ENCODE data around the gene IFI27. TPM values are rescaled to one million over a fixed set of nuclear protein-coding genes. Genes with fewer than 3 reads are reported as not detected.
A peak's percentile ranks its signal among the peaks of the same experiment; 100 is the strongest.

The IFI27 gene
- total RNA-seq, 1 experiment from 2014 or later, result 2.6 TPM

DNA sequence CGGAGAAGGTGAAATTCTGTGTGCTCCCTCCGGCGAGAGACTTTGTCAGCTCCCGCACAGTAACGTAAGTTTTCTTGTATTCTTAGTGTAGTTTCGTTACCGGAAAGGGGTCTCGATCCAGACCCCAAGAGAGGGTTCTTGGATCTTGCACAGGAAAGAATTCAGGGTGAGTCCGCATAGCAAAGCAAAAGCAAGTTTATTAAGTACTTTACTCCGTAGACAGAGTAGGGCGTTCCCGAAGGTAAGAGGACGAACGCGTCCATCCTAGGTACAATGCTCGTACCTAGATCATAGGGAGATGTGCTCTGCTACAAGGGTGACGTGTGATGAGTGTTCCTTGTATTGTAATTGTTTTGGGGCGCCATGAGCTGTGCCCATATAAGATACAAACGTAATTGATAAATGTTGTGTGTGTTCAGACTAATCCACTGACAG lies 29.1 kb upstream of the IFI27 start:
- POLR2A ChIA-PET, result interaction anchor here (0.6 to 1.0 kb wide), 5 partner anchors 29 to 1362 kb away, joined by 3 to 4 read pairs (median 3); no protein-coding TSS in a partner anchor
- H3K4me1 ChIP-seq, result no peaks in the 10 kb centered on the region
- Mint-ChIP-seq H3K36me3 (ENCODE audit: insufficient read depth, unreplicated experiment) (peaks cover 38% of the 10 kb centered on the region), H3K9me3 (ENCODE audit: unreplicated experiment) (no peaks in the 10 kb centered on the region), H3K27me3 (ENCODE audit: insufficient read depth, unreplicated experiment) (no peaks in the 10 kb centered on the region), H3K27ac (ENCODE audit: unreplicated experiment) (peak overlapping the region; percentile 99), H3K4me3 (ENCODE audit: unreplicated experiment) (peak overlapping the region; percentile 98), H3K4me1 (ENCODE audit: low read depth, unreplicated experiment) (peaks cover 18% of the 10 kb centered on the region)
- no peaks in the 10 kb centered on the region for H3K9me3 ChIP-seq
- H3K27me3 ChIP-seq (replicated peaks; ENCODE audit: control insufficient read depth, insufficient read depth, low read length), result no peaks in the 10 kb centered on the region
- CTCF ChIA-PET, result interaction anchor here (0.7 to 1.6 kb wide), 4 partner anchors 30 to 51 kb away, joined by 4 to 6 read pairs (median 6); no protein-coding TSS in a partner anchor
- intact Hi-C loops (cut with micrococcal nuclease; ENCODE audit: unreplicated experiment), result no loop called here
- TF ChIP-seq, protein P1, sequence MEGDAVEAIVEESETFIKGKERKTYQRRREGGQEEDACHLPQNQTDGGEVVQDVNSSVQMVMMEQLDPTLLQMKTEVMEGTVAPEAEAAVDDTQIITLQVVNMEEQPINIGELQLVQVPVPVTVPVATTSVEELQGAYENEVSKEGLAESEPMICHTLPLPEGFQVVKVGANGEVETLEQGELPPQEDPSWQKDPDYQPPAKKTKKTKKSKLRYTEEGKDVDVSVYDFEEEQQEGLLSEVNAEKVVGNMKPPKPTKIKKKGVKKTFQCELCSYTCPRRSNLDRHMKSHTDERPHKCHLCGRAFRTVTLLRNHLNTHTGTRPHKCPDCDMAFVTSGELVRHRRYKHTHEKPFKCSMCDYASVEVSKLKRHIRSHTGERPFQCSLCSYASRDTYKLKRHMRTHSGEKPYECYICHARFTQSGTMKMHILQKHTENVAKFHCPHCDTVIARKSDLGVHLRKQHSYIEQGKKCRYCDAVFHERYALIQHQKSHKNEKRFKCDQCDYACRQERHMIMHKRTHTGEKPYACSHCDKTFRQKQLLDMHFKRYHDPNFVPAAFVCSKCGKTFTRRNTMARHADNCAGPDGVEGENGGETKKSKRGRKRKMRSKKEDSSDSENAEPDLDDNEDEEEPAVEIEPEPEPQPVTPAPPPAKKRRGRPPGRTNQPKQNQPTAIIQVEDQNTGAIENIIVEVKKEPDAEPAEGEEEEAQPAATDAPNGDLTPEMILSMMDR (IDR thresholded peaks at IDR 0.05; ENCODE audit: insufficient read depth in 1 of 2, low read depth in 1 of 2, low read length in 1 of 2, severe bottlenecking in 1 of 2, unreplicated experiment in 1 of 2), result no peak
- DNase-seq, result no peak
- peaks cover 6% of the 10 kb centered on the region for H3K36me3 ChIP-seq (ENCODE audit: control insufficient read depth, insufficient read depth, low read length)
- peak overlapping the region; percentile 81 for H3K4me3 ChIP-seq (ENCODE audit: low read depth, low read length)
- BruUV-seq (replicated peaks), result TSS peak; percentile 65

DNA sequence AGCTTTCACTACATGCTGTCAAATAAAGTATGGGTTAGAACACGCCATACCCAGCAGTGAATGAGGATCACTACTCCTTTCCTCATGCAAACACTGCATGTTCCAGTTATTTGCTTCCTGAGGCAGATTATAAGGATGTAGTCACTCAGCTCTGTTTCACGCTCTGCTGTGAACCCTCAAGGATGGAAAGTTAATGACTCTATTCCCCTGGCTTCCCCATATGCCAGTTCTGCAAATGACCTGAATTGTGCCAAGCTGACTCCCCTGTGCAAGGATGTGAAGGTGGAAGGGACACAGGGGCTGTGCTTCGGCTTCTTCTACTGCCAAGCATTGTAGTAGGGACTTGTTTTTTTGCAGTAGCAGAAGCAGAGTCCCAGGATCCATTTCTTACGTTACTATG lies 22.6 kb upstream of the IFI27 start:
- intact Hi-C loops (cut with micrococcal nuclease; ENCODE audit: unreplicated experiment), result no loop called here
- H3K4me1 ChIP-seq, result peaks cover 16% of the 10 kb centered on the region; the same call in 1 of the 2 replicates
- ChIA-PET POLR2A (no interaction called here), CTCF (interaction anchor here (0.6 kb wide), 1 partner anchor 386 kb away, joined by 6 read pairs; no protein-coding TSS in a partner anchor)
- H3K27me3 ChIP-seq (replicated peaks; ENCODE audit: control insufficient read depth, insufficient read depth, low read length), result no peaks in the 10 kb centered on the region
- Mint-ChIP-seq H3K4me1 (ENCODE audit: low read depth, unreplicated experiment) (peaks cover 6% of the 10 kb centered on the region), H3K4me3 (ENCODE audit: unreplicated experiment) (no peak overlapping the region), H3K27ac (ENCODE audit: unreplicated experiment) (no peak overlapping the region), H3K27me3 (ENCODE audit: insufficient read depth, unreplicated experiment) (no peaks in the 10 kb centered on the region), H3K36me3 (ENCODE audit: insufficient read depth, unreplicated experiment) (no peaks in the 10 kb centered on the region), H3K9me3 (ENCODE audit: unreplicated experiment) (no peaks in the 10 kb centered on the region)
- no peaks in the 10 kb centered on the region for H3K9me3 ChIP-seq
- no peak for DNase-seq
- BruUV-seq (replicated peaks), result no TSS peak
- no peak overlapping the region for H3K4me3 ChIP-seq (ENCODE audit: low read depth, low read length)
- TF ChIP-seq, protein P1 (IDR thresholded peaks at IDR 0.05; ENCODE audit: insufficient read depth in 1 of 2, low read depth in 1 of 2, low read length in 1 of 2, severe bottlenecking in 1 of 2, unreplicated experiment in 1 of 2), result no peak
- no peaks in the 10 kb centered on the region; the same call in 1 of the 2 replicates for H3K36me3 ChIP-seq (ENCODE audit: control insufficient read depth, insufficient read depth, low read length)

DNA sequence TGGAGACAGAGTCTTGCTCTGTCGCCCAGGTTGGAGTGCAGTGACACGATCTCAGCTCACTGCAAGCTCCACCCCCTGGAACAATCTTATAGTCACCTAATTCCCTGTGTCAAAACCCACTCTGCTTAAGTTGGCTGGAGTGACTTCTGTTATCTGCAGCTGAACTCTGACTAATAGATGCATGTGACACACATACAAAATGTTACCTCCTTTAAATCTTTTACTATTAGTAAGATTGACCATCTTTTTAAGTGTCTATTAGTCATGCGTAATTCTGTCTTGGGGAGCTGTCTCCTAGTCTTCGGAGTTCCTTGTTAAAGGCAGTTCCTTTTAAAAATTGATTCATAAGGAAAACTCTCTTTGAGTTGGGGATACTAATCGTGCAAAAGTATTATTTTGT lies 22.0 kb upstream of the IFI27 start:
- H3K27ac Mint-ChIP-seq (ENCODE audit: unreplicated experiment), result no peak overlapping the region
- intact Hi-C loops (cut with micrococcal nuclease; ENCODE audit: unreplicated experiment), result no loop called here
- H3K27me3 ChIP-seq (replicated peaks; ENCODE audit: control insufficient read depth, insufficient read depth, low read length), result no peaks in the 10 kb centered on the region
- H3K36me3 ChIP-seq (ENCODE audit: control insufficient read depth, insufficient read depth, low read length), result no peaks in the 10 kb centered on the region; the same call in 1 of the 2 replicates
- no peak for DNase-seq
- H3K4me1 ChIP-seq, result peaks cover 16% of the 10 kb centered on the region; the same call in 1 of the 2 replicates
- no peak overlapping the region for H3K4me3 Mint-ChIP-seq (ENCODE audit: unreplicated experiment)
- no peaks in the 10 kb centered on the region for H3K27me3 Mint-ChIP-seq (ENCODE audit: insufficient read depth, unreplicated experiment)
- CTCF ChIA-PET, result interaction anchor here (0.6 kb wide), 2 partner anchors 92 to 385 kb away, joined by 3 to 6 read pairs; no protein-coding TSS in a partner anchor
- peaks cover 6% of the 10 kb centered on the region for H3K4me1 Mint-ChIP-seq (ENCODE audit: low read depth, unreplicated experiment)
- TF ChIP-seq, protein P1 (IDR thresholded peaks at IDR 0.05; ENCODE audit: insufficient read depth in 1 of 2, low read depth in 1 of 2, low read length in 1 of 2, severe bottlenecking in 1 of 2, unreplicated experiment in 1 of 2), result no peak
- H3K4me3 ChIP-seq (ENCODE audit: low read depth, low read length), result no peak overlapping the region
- no peaks in the 10 kb centered on the region for H3K36me3 Mint-ChIP-seq (ENCODE audit: insufficient read depth, unreplicated experiment)
- no peaks in the 10 kb centered on the region for H3K9me3 ChIP-seq
- POLR2A ChIA-PET, result no interaction called here
- BruUV-seq (replicated peaks), result no TSS peak
- H3K9me3 Mint-ChIP-seq (ENCODE audit: unreplicated experiment), result no peaks in the 10 kb centered on the region

Measured in Caco-2 (cell line).